Medulla oblongata (tissue), 1 donor: ENCODE results near the gene MTUS2.

Experiments
- DNase-seq: peaks from one replicate; pipeline ENCODE4 v3.0.0-alpha.2; 2015; ENCODE audit errors: extremely low spot score

Gene MTUS2

DNA sequence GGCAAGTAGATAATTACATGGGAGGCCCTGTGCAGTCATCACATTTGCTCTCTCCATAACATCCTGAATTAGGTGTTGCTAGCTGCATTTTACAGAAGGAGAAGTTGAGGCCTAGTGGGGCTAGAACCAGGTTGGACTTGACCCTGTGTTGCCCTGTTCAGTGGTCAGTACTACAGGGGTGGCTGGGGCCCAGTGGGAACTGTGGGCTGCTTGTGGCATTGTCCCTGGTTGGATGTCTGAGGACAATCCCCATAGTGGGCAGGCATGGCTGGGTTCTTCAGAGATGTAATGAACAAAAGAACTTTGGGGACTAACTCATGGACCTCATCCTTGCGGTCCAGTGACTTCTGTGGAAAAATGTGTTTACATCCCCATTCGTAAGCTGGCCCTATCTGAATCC, 38.9 kb downstream of the MTUS2 start:
- no peak for DNase-seq

DNA sequence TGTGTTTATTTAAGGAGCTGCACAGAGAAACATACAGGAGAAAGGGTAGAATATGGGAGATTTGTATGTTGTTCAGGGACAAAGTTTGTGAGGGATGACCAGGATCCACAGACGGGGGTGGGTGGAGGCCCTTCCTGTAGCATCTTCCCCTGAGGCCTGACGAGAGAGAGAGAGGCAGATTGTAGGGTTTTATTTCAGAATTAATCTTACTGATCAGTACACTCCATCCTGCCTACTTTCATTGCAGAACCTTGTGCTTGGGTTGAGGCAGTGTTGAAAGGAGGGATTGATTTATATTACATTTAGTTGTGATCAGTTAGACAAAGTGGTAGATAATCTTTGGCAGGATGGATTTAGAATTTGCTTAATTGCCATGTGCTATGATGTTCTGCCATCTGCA, 39.6 kb downstream of the MTUS2 start:
- no peak for DNase-seq

DNA sequence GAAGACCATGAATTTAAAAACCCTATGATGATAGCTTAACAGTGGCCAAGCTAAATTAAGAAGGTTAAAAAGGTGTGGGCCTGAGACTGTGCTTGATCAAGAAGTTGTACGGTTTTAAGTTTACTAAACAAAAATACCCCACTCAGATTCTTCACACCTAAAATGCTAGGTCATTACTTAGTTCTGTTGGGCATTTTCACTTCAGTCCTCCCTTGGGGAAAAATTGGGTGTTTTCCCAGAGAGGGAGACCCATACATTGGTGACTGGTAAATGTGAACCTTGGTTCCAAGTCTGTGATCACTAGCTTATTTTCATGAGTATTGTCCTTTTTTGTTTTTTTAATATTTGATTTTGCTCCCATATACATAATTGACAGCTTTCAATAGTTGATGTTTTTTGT, 44.4 kb downstream of the MTUS2 start:
- no peak for DNase-seq

GRCh38 chr13:28865149-28865744, 45.1 kb downstream of the MTUS2 start:
- DNase-seq = no peak

DNA sequence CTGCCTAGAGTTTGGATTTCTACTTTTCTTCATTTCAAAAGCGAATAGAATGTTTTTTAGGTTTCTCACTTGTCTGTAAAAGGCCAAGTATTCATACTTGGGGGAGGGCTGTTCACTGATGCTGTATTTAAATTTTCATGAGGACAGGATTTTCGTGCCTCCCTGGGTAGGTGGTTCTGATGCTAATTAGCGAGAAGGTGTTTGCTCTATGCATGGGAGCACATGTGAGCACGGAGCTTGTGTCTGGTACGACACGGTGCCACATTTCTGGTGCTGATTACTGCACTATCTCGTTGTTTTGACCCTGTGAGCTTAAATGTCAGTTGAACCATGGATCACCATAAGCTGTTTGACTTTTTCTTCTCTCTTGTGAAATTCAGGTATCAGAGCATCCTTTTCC, 45.8 kb downstream of the MTUS2 start:
- DNase-seq = no peak

- no peak for DNase-seq
Observed at GRCh38 chr13:28866932-28867331, 46.8 kb downstream of the MTUS2 start.

DNA sequence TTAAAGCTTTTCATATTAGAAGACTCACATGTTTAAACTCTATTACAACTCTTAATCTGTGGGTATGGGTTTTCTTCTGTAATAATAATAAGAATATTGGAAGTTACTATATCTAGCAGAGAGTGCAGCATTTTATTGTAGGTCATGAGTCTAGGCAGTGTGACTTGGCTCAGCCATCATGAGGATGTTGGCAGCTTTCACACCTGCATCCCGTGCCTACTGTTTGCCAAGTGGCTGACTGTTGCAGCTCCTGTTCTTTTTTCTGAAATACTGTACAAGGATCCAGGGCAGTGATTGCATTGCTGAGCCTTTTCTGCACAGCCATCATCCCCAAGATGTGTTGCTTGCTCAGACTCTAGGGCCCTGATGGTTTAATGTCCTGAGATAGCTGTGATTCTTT, 47.4 kb downstream of the MTUS2 start:
- no peak for DNase-seq

DNA sequence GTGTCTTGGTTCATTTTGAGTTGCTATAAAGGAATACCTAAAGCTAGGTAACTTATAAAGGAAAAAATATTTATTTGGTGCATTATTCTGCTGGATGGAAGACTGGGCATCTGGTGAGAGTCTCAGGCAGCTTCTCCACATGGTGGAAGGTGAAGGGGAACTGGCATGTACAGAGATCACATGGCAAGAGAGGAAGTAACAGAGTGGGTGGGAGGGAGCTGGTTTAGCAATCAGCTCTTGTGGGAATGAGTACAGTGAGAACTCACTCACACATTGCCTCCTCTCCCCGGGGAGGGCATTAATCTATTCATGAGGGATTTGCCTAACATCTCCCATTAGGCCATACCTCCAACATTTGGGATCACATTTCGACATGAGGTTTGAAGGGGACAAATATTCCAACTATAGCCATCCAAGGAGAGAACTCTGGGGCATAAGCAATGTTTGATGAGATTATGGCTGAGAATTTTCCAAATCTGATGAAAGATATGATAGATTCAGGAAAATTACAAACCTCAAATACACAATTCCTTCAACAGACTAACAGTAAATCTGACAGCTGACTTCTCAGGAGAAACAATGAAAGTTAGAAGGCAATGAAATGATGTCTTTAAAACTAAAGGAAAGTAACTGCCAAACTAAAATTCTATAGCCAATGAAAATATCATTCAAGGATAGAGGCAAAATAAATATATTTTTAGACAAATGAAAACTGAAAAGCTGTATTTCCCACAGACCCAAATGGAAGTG, 52.5 kb downstream of the MTUS2 start:
- DNase-seq = no peak

DNA sequence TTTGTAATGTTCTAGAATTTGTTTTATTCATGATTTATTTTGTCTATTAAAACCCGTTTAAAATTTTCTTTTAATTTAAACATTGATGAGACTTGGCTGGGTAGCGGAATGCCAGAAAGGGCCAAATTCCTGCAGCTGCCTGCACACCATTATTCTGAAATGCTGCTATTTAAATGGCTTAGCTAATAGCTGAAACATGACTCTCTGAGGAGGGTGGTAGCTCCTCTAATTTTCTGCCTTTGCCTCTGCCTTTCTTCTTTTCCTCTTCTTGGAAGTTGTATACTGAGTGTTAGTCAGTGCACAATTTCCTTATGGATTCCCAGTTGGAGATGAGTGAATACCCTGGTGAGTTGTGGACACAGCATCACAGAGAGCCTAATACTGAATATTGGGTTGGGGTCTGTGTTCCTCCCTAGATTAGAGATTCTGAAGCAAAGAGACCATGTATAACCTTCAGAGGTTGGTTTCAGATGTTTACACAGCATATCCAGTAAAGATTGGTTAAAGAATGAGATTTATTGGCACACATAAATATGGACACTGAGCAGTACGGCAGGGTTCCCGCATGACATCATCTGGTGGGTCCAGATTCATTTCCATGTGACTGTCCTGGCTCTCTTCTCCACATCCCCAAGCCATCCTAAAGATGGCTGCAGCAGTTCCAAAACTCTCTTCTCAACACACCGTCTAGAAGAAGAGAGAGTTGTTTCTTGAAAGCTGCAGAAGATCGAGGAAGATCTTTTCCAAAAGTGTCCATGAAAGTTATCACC, 55.9 kb downstream of the MTUS2 start:
- DNase-seq = no peak

DNA sequence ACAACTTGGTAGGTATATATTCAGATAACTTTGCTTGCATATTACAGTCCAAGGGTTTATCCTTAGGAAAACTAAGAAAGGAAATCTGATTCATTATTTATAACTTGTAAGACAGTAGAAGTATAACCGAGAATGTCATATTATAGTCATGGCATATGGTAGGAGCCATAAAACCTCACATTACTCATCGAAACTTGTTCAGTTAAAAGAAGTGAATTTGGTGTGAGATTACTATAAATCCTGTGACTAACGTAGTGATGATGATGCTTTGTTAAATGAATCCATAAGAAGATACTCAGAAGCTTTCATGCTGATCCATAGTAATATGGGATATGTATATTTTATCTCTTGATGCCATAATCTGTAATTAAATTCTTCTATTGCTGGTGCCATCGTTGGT, 57.3 kb downstream of the MTUS2 start:
- DNase-seq = no peak

GRCh38 chr13:28885181-28885580, 65.0 kb downstream of the MTUS2 start:
- DNase-seq = no peak

GRCh38 chr13:28889086-28889732, 69.1 kb downstream of the MTUS2 start:
- DNase-seq = no peak

DNA sequence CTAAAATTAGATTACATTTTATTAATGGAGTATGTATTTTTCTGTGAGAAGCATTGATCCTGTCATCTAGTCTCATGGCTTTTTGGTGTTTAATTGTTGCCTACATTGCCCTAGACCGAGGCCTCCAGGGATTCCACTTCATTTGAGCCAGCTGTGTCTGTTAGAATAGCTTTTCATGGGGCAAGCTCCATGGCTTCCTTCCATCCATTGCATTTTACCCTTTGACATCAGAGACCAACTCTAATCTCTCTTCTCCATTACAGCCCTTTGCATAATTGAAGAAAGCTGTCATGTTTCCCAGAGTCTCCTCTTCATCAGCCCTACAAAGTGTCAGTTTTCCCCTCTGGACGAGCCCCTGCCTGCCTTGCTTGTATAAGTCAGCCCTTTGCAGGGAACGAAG, 70.6 kb downstream of the MTUS2 start:
- DNase-seq = no peak

GRCh38 chr13:28918030-28918429, 97.9 kb downstream of the MTUS2 start:
- DNase-seq = no peak

DNA sequence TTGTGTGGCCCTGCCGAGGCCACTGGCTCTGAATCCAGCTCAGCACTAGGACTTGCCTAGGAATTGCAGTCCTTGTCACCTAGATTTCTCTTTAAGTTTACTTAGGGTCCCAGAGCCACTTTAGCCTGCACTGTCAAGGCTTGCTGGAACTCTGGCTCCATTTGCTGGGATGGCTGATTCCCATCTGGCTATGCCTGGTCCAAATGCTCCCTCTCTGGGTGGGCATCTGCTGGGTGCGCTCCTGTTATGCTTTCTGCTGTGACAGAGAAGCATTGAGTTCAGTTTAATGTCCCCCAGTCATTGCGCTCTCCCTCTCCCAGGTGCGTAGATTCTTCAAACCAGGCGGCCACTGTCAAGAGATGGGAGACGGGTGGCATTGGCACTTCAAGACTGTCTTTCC, 102.2 kb downstream of the MTUS2 start:
- no peak for DNase-seq

- DNase-seq = no peak
Observed at GRCh38 chr13:28935104-28935503, 115.0 kb downstream of the MTUS2 start.

DNA sequence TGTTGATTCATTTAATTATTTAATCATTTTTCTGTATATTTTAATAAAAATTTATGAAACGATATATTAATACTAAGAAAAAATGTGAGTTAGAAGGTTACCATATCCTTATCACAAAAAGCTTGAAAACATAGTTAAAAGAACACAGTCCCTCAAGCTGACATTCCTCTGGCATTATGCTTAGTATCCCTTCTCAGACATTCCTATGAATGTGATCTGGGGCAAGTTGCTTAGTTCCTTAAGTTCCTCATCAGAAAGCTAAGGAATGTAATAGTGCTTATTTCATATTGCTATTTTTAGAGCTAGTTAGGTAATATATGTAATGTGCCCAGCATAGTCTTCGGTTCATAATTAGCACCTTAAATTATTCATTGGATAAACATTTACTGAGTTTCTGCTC, 122.8 kb downstream of the MTUS2 start:
- DNase-seq = no peak

- DNase-seq = no peak
Observed at GRCh38 chr13:28953714-28954418, 133.7 kb downstream of the MTUS2 start.

GRCh38 chr13:28954419-28954725, 134.2 kb downstream of the MTUS2 start:
- DNase-seq = no peak

- no peak for DNase-seq
Observed at GRCh38 chr13:28954810-28955209, 134.7 kb downstream of the MTUS2 start.

- DNase-seq = no peak
Observed at GRCh38 chr13:28955264-28955966, 135.3 kb downstream of the MTUS2 start.
